Measurements from ENCODE around the gene TSPAN11. TPM values are rescaled to one million over a fixed set of nuclear protein-coding genes. Genes with fewer than 3 reads are reported as not detected.

Gene TSPAN11
- total and polyA plus RNA-seq, 2 experiments from 2014 or later, result 5.2 to 9.6 TPM

DNA sequence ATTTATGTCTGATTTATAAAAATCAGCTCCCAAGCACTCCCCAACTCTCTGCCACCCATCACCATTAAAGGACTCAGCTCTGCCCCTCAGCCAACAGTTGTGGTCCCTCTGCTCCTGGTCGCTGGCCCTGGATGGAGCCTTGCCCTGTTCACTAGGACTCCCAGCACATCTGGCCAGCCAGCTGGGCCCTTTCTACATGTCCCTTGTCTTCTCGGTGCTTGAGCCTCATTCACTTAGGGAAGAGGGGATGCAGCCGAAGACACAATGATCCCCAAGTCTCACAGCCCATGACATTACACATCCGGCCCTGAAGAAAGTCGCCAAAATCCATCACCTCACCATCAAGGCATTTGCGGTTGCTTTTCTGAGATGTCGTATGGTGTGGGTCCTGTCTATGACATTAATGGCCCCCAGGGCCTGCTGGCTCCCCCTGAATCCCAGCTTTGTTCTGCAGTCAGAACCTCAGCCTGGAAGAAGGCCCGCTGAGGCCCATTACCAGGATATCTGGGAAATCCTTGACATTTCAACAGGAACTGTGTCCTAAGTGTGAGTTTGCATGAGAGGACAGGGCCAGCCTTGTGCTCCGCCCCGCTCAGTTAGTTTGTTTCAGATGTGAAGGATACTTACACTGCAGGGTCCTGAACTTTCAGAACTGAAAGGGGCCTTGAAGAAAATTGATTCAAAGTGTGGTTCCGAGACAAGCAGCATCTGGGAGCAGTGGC is 19.1 kb downstream of the TSPAN11 start:
- DNase-seq (ENCODE audit: low spot score), result no peak
- no peaks in the 10 kb centered on the region for H3K9me2 ChIP-seq (replicated peaks; ENCODE audit: insufficient read depth)
- no peaks in the 10 kb centered on the region for H3K27me3 ChIP-seq
- H4K20me1 ChIP-seq (ENCODE audit: insufficient read depth, poor library complexity, severe bottlenecking), result no peaks in the 10 kb centered on the region
- H3K9me3 ChIP-seq (ENCODE audit: low read depth), result no peaks in the 10 kb centered on the region
- no peaks in the 10 kb centered on the region for H3K79me2 ChIP-seq
- WGBS (ENCODE audit: low lambda C conversion rate, missing lambda C conversion rate), result 93% methylated on average over 11 of the region's 11 CpGs
- H3K4me1 ChIP-seq (ENCODE audit: insufficient read depth), result no peaks in the 10 kb centered on the region
- H3K27ac ChIP-seq, result no peak overlapping the region
- H2AFZ ChIP-seq, result no peak overlapping the region
- no peak overlapping the region for H3K4me3 ChIP-seq
- no peak overlapping the region for H3K4me2 ChIP-seq
- TF ChIP-seq EZH2phosphoT487 (IDR thresholded peaks at IDR 0.05; ENCODE audit: low read depth, severe bottlenecking, unreplicated experiment) (no peak), EZH2 (IDR thresholded peaks at IDR 0.05; ENCODE audit: borderline replicate concordance) (no peak)
- TF ChIP-seq, protein P1, sequence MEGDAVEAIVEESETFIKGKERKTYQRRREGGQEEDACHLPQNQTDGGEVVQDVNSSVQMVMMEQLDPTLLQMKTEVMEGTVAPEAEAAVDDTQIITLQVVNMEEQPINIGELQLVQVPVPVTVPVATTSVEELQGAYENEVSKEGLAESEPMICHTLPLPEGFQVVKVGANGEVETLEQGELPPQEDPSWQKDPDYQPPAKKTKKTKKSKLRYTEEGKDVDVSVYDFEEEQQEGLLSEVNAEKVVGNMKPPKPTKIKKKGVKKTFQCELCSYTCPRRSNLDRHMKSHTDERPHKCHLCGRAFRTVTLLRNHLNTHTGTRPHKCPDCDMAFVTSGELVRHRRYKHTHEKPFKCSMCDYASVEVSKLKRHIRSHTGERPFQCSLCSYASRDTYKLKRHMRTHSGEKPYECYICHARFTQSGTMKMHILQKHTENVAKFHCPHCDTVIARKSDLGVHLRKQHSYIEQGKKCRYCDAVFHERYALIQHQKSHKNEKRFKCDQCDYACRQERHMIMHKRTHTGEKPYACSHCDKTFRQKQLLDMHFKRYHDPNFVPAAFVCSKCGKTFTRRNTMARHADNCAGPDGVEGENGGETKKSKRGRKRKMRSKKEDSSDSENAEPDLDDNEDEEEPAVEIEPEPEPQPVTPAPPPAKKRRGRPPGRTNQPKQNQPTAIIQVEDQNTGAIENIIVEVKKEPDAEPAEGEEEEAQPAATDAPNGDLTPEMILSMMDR (IDR thresholded peaks at IDR 0.05; ENCODE audit: poor library complexity), result no peak
- H3K36me3 ChIP-seq (replicated peaks; ENCODE audit: insufficient read depth, low read depth), result no peaks in the 10 kb centered on the region

DNA sequence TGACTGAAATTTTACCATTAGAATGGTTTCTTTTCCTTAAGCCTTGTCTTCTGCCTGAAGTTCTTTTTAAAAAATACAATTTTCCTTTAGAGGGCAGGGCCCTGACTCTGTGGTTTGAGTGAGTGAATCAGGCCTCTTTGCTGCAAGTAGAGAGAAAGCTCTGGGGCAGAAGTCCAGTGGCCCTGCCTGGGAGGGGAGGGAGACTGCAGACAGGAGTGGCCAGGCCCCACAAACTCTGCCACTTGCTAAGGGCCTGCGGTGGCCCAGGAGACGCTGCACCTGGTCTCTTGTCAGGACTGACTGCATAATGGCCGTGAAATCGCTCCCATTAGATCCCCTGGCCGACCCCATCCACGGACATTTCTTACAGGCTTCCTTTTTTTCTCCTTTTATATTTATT is 25.5 kb downstream of the TSPAN11 start:
- Histone ChIP-seq H3K9me3 (ENCODE audit: low read depth) (no peaks in the 10 kb centered on the region), H3K27me3 (no peaks in the 10 kb centered on the region), H3K9me2 (replicated peaks; ENCODE audit: insufficient read depth) (no peaks in the 10 kb centered on the region), H3K4me2 (no peak overlapping the region), H2AFZ (no peak overlapping the region), H3K27ac (no peak overlapping the region), H3K36me3 (replicated peaks; ENCODE audit: insufficient read depth, low read depth) (no peaks in the 10 kb centered on the region), H3K4me1 (ENCODE audit: insufficient read depth) (no peaks in the 10 kb centered on the region), H4K20me1 (ENCODE audit: insufficient read depth, poor library complexity, severe bottlenecking) (no peaks in the 10 kb centered on the region), H3K4me3 (no peak overlapping the region), H3K79me2 (no peaks in the 10 kb centered on the region)
- WGBS (ENCODE audit: low lambda C conversion rate, missing lambda C conversion rate), result 73% methylated on average over 6 of the region's 6 CpGs
- TF ChIP-seq EZH2 (IDR thresholded peaks at IDR 0.05; ENCODE audit: borderline replicate concordance) (no peak), EZH2phosphoT487 (IDR thresholded peaks at IDR 0.05; ENCODE audit: low read depth, severe bottlenecking, unreplicated experiment) (no peak)
- TF ChIP-seq, protein P1 (IDR thresholded peaks at IDR 0.05; ENCODE audit: poor library complexity), result no peak
- no peak for DNase-seq (ENCODE audit: low spot score)

DNA sequence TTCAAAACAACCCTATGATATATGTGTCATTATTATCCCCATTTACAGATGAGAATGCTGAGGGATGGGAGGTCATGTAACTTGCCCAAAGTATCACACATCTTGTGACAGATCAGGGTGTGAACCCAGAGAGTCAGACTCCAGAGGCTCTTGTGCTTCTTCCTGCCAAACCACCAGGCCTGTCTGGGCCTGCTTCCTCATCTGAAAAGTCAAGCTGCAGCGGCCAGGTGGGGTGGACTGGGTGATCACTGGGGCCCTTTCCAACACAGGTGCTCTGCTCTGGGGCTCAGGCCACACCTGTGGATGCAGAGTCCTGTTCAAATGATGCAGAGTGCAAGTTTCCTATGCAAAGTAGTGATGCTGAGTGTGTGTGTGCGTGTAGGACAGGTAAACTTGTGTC is 26.7 kb downstream of the TSPAN11 start:
- Histone ChIP-seq H3K9me3 (ENCODE audit: low read depth) (no peaks in the 10 kb centered on the region), H3K27ac (no peak overlapping the region), H3K4me3 (no peak overlapping the region), H3K4me1 (ENCODE audit: insufficient read depth) (no peaks in the 10 kb centered on the region), H3K27me3 (no peaks in the 10 kb centered on the region), H3K9me2 (replicated peaks; ENCODE audit: insufficient read depth) (no peaks in the 10 kb centered on the region), H4K20me1 (ENCODE audit: insufficient read depth, poor library complexity, severe bottlenecking) (no peaks in the 10 kb centered on the region), H2AFZ (no peak overlapping the region), H3K4me2 (no peak overlapping the region), H3K36me3 (replicated peaks; ENCODE audit: insufficient read depth, low read depth) (no peaks in the 10 kb centered on the region), H3K79me2 (no peaks in the 10 kb centered on the region)
- WGBS (ENCODE audit: low lambda C conversion rate, missing lambda C conversion rate), result 94% methylated on average over 2 of the region's 2 CpGs
- no peak for DNase-seq (ENCODE audit: low spot score)
- TF ChIP-seq EZH2 (IDR thresholded peaks at IDR 0.05; ENCODE audit: borderline replicate concordance) (no peak), EZH2phosphoT487 (IDR thresholded peaks at IDR 0.05; ENCODE audit: low read depth, severe bottlenecking, unreplicated experiment) (no peak)
- TF ChIP-seq, protein P1 (IDR thresholded peaks at IDR 0.05; ENCODE audit: poor library complexity), result no peak

Measured in hepatocyte (in vitro differentiated cells).